B cell (primary cell): Measurements from ENCODE around the gene TANGO6. TPM values are rescaled to one million over a fixed set of nuclear protein-coding genes. Genes with fewer than 3 reads are reported as not detected.
A peak's percentile ranks its signal among the peaks of the same experiment; 100 is the strongest.
"Not testable (repeated sequence)": the region's sequence is repeated elsewhere in the genome, so short reads cannot be mapped to it uniquely, and the experiment has no call there.

Experiments
- ATAC-seq: fragments of 200-7000 bp; cut with Tn5 transposase; one replicate; pipeline ENCODE4 v1.10.0; 2021; ENCODE audit warnings: low read depth, mild to moderate bottlenecking, moderate number of reproducible peaks, moderate library complexity
- CTCF ChIA-PET: fragments of 350-600 bp; sonication (Branson Sonifier 250); formaldehyde crosslinking; loops from one replicate; lab custom pipeline; 2021; ENCODE audit warnings: antibody characterized with exemption, inconsistent platforms; lab: Charles Lee
- POLR2A ChIA-PET: fragments of 350-600 bp; sonication (Branson Sonifier 250); formaldehyde crosslinking; loops from one replicate; lab custom pipeline; 2021; ENCODE audit warnings: antibody characterized with exemption; lab: Charles Lee
- DNase-seq: peaks from one replicate; pipeline ENCODE4 v3.0.0; 2013
- H2AFZ ChIP-seq: 2 replicates; pipeline ENCODE4 v1.6.1; 2012; ENCODE audit warnings: mild to moderate bottlenecking, low read depth, low read length; ENCODE audit not compliant: insufficient read depth, poor library complexity, severe bottlenecking
- H3K27ac ChIP-seq, 2 donors: 1 replicate in 1 of 2; 2 replicates in 1 of 2; pipeline ENCODE4 v1.5.1; 2012 to 2013; ENCODE audit warnings: low read length in 2 of 2, mild to moderate bottlenecking in 2 of 2, moderate library complexity in 1 of 2
- H3K27me3 ChIP-seq, 4 experiments: fragments of 200-600 bp in 1 of 4; sonication (generic) in 1 of 4; replicated peaks in 1 of 4; 1 replicate in 2 of 4; 2 replicates in 2 of 4; pipeline versions ENCODE4 v1.6.1 to v1.7.0; 2013 to 2016; ENCODE audit warnings: low read length in 3 of 4, mild to moderate bottlenecking in 2 of 4, mixed read lengths in 1 of 4, moderate library complexity in 1 of 4; ENCODE audit not compliant: insufficient read depth in 4 of 4, control insufficient read depth in 3 of 4; ENCODE audit errors: control extremely low read depth in 1 of 4
- H3K36me3 ChIP-seq, 2 experiments: replicated peaks in 1 of 2; 1 replicate in 1 of 2; 2 replicates in 1 of 2; pipeline versions ENCODE4 v1.6.1 to v1.7.1; 2013; ENCODE audit warnings: low read length in 1 of 2; ENCODE audit not compliant: insufficient read depth in 2 of 2, control insufficient read depth in 1 of 2; ENCODE audit errors: control extremely low read depth in 1 of 2, extremely low read depth in 1 of 2
- H3K4me1 ChIP-seq, 2 donors: fragments of 200-600 bp in 1 of 2; sonication (generic) in 1 of 2; 1 replicate in 1 of 2; 2 replicates in 1 of 2; pipeline versions ENCODE4 v1.5.1 to v1.6.1; 2013 to 2017; ENCODE audit warnings: low read length in 2 of 2; ENCODE audit not compliant: control insufficient read depth in 2 of 2, insufficient read depth in 2 of 2
- H3K4me2 ChIP-seq: replicated peaks from 2 replicates; pipeline ENCODE3; 2012; ENCODE audit warnings: mild to moderate bottlenecking, low read depth, low read length; ENCODE audit not compliant: poor library complexity, severe bottlenecking
- H3K4me3 ChIP-seq, 5 experiments: fragments of 200-600 bp in 1 of 5; sonication (generic) in 1 of 5; 1 replicate in 3 of 5; 2 replicates in 2 of 5; pipeline versions ENCODE4 v1.5.1 to v1.7.0; 2011 to 2016; ENCODE audit warnings: low read length in 4 of 5, mild to moderate bottlenecking in 4 of 5, low read depth in 2 of 5, control low read depth in 1 of 5, moderate library complexity in 1 of 5; ENCODE audit not compliant: insufficient read depth in 1 of 5; ENCODE audit errors: control extremely low read depth in 1 of 5, extremely low read depth in 1 of 5
- H3K79me2 ChIP-seq: fragments of 200-600 bp; sonication (generic); one replicate; pipeline ENCODE4 v1.6.0; 2016; ENCODE audit warnings: low read length; ENCODE audit not compliant: control insufficient read depth, insufficient read depth
- H3K9ac ChIP-seq: fragments of 200-600 bp; sonication (generic); 2 replicates; pipeline ENCODE4 v1.6.1; 2017; ENCODE audit warnings: mild to moderate bottlenecking, low read length, moderate library complexity
- H3K9me3 ChIP-seq, 3 donors: one replicate each; pipeline versions ENCODE4 v1.6.1 to v1.7.1; 2013; ENCODE audit warnings: low read length in 2 of 3; ENCODE audit not compliant: control insufficient read depth in 2 of 3, insufficient read depth in 1 of 3; ENCODE audit errors: control extremely low read depth in 1 of 3
- H4K20me1 ChIP-seq: 2 replicates; pipeline ENCODE4 v1.6.0; 2012; ENCODE audit warnings: mild to moderate bottlenecking, low read length; ENCODE audit not compliant: insufficient read depth, control insufficient read depth, poor library complexity, severe bottlenecking
- H3K27ac Mint-ChIP-seq: one replicate; pipeline ENCODE4 v1.8.0; 2021; ENCODE audit warnings: mixed read lengths
- H3K27me3 Mint-ChIP-seq: one replicate; pipeline ENCODE4 v1.8.0; 2021; ENCODE audit warnings: mixed read lengths
- H3K4me1 Mint-ChIP-seq: one replicate; pipeline ENCODE4 v1.8.0; 2021; ENCODE audit warnings: mixed read lengths
- H3K4me3 Mint-ChIP-seq: one replicate; pipeline ENCODE4 v1.8.0; 2021; ENCODE audit warnings: mixed read lengths
- H3K9me3 Mint-ChIP-seq: one replicate; pipeline ENCODE4 v1.8.0; 2022; ENCODE audit warnings: mixed read lengths; ENCODE audit not compliant: insufficient read depth
- EZH2 ChIP-seq: IDR thresholded peaks from 2 replicates; pipeline ENCODE4 v1.6.1; 2012; ENCODE audit warnings: borderline replicate concordance, low read depth, mild to moderate bottlenecking, moderate library complexity, low read length; ENCODE audit not compliant: insufficient read depth, poor library complexity, severe bottlenecking
- WGBS: methylation state at CpG from one replicate; pipeline ENCODE4 v1.1.5; 2013; ENCODE audit warnings: missing lambda C conversion rate; ENCODE audit not compliant: insufficient coverage; 5-methylcytosine and 5-hydroxymethylcytosine counted together
- intact Hi-C: fragments of 100-400 bp; cut with micrococcal nuclease; formaldehyde crosslinking; loops from one replicate; pipeline ENCODE4 v1.10.0; 2022
- polyA plus RNA-seq: library from polyadenylated mRNA; depleted of rRNA; stranded (reverse); fragments of >200 nt; gene quantifications from 2 replicates; pipeline ENCODE4 v1.2.3, GENCODE V29; 2012
- total RNA-seq, 2 donors: library from RNA; stranded (reverse); fragments of 120-200 nt in 1 of 2; gene quantifications; 1 replicate in 1 of 2; 2 replicates in 1 of 2; pipeline versions ENCODE4 v1.2.3 to v1.2.4, GENCODE V29; 2013 to 2022
- TF ChIP-seq, protein P1 (sequence below): fragments of 200-600 bp; IDR thresholded peaks from one replicate; pipeline ENCODE4 v1.8.0; 2022; ENCODE audit warnings: antibody characterized with exemption, mild to moderate bottlenecking

The TANGO6 gene
- total and polyA plus RNA-seq, 2 donors (not counting 1 experiment from before 2014, with no cell fraction given), result 8.0 to 42.8 TPM

DNA sequence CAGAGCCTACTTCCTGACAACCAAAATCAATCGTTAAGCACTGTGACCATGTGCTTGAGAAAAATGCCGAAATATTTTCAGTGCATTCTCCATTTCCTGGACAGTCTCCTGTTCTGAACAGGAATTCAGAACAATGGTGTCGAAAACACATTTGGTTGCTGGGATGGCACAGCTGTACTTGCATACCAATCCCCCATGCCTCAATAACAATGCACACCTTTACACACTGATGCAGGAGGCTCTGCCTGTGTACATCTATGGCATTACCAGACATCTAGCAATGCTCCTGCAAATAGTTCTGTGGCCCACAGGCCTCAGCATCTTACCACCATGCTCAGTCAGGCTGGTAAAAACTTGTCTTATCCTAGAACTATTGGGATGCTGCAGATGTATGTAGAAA lies 282.9 kb downstream of the TANGO6 start:
- CTCF ChIA-PET, result interaction anchor here (1.1 to 6.4 kb wide), 5 partner anchors 8 to 598 kb away, joined by 3 to 83 read pairs (median 15); partner anchors contain the start of genes CHTF8, SNTB2 and UTP4

DNA sequence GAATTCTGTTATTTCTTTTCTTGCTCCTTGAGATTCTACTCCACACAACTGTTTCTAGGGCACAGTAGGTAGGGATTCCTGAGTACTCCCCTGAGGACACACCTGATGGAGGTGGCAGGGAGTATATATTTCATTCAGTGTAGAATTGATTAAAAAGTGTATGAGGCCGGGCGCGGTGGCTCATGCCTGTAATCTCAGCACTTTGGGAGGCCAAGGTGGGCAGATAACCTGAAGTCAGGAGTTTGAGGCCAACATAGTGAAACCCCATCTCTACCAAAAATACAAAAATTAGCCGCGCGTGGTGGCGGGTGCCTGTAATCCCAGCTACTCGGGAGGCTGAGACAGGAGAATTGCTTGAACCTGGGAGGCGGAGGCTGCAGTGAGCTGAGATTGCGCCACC lies 283.5 kb downstream of the TANGO6 start:
- H2AFZ ChIP-seq, H3K27ac ChIP-seq, H3K4me1 ChIP-seq, H3K36me3 ChIP-seq, H3K4me3 Mint-ChIP-seq, H3K4me2 ChIP-seq, DNase-seq, H3K27me3 ChIP-seq, intact Hi-C loops, H3K27me3 Mint-ChIP-seq, H3K9me3 Mint-ChIP-seq, H3K9ac ChIP-seq, H3K4me3 ChIP-seq, POLR2A ChIA-PET, ATAC-seq, H3K9me3 ChIP-seq: not testable (repeated sequence)
- Histone ChIP-seq H3K79me2 (peaks cover 81% of the 10 kb centered on the region), H4K20me1 (peaks cover 59% of the 10 kb centered on the region)
- CTCF ChIA-PET, result interaction anchor here (0.6 to 6.4 kb wide), 6 partner anchors 9 to 606 kb away, joined by 3 to 83 read pairs (median 4); partner anchors contain the start of gene SNTB2
- 96% methylated on average over 6 of the region's 10 CpGs for WGBS
- peak overlapping the region; percentile 15 for H3K27ac Mint-ChIP-seq
- peaks cover 32% of the 10 kb centered on the region for H3K4me1 Mint-ChIP-seq

More for the DNA sequence above, 282.9 kb downstream of the TANGO6 start:
- peaks cover 76% of the 10 kb centered on the region for H3K79me2 ChIP-seq
- no peaks in the 10 kb centered on the region for H3K27me3 ChIP-seq
- no peak overlapping the region for H3K4me2 ChIP-seq
- ATAC-seq (no peak), DNase-seq (no peak)
- Mint-ChIP-seq H3K4me1 (peaks cover 27% of the 10 kb centered on the region), H3K27me3 (no peaks in the 10 kb centered on the region), H3K9me3 (no peaks in the 10 kb centered on the region), H3K27ac (no peak overlapping the region), H3K4me3 (no peak overlapping the region)
- peaks cover 59% of the 10 kb centered on the region for H4K20me1 ChIP-seq
- peaks cover 6 to 7% of the 10 kb centered on the region in 2 experiments for H3K36me3 ChIP-seq
- no peak for TF ChIP-seq EZH2
- TF ChIP-seq, protein P1, sequence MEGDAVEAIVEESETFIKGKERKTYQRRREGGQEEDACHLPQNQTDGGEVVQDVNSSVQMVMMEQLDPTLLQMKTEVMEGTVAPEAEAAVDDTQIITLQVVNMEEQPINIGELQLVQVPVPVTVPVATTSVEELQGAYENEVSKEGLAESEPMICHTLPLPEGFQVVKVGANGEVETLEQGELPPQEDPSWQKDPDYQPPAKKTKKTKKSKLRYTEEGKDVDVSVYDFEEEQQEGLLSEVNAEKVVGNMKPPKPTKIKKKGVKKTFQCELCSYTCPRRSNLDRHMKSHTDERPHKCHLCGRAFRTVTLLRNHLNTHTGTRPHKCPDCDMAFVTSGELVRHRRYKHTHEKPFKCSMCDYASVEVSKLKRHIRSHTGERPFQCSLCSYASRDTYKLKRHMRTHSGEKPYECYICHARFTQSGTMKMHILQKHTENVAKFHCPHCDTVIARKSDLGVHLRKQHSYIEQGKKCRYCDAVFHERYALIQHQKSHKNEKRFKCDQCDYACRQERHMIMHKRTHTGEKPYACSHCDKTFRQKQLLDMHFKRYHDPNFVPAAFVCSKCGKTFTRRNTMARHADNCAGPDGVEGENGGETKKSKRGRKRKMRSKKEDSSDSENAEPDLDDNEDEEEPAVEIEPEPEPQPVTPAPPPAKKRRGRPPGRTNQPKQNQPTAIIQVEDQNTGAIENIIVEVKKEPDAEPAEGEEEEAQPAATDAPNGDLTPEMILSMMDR, result no peak
- no peak overlapping the region for H3K9ac ChIP-seq
- H3K4me1 ChIP-seq, result peaks cover 5 to 9% of the 10 kb centered on the region in 2 donors
- H2AFZ ChIP-seq, result no peak overlapping the region
- H3K9me3 ChIP-seq, result no peaks in the 10 kb centered on the region
- H3K27ac ChIP-seq, result no peak overlapping the region
- 90% methylated on average over 3 of the region's 3 CpGs for WGBS
- H3K4me3 ChIP-seq, result no peak overlapping the region
- POLR2A ChIA-PET, result no interaction called here
- intact Hi-C loops, result no loop called here
